Osteoblast (primary cell): Measurements from ENCODE around the gene TENM3. TPM values are rescaled to one million over a fixed set of nuclear protein-coding genes. Genes with fewer than 3 reads are reported as not detected.

Experiments used
- DNase-seq: peaks from one replicate; pipeline ENCODE4 v3.0.0; 2011; ENCODE audit warnings: low spot score, mixed read lengths; ENCODE audit not compliant: insufficient read length; ENCODE audit errors: missing footprints
- H2AFZ ChIP-seq: 2 replicates; pipeline ENCODE4 v1.6.0; 2011; ENCODE audit warnings: mild to moderate bottlenecking, low read length
- H3K27ac ChIP-seq: 2 replicates; pipeline ENCODE4 v1.5.1; 2011; ENCODE audit warnings: mild to moderate bottlenecking, low read depth, low read length, moderate library complexity
- H3K27me3 ChIP-seq: 2 replicates; pipeline ENCODE4 v1.6.0; 2012; ENCODE audit warnings: mild to moderate bottlenecking, control low read depth, inconsistent platforms, low read length, moderate library complexity; ENCODE audit not compliant: insufficient read depth
- H3K36me3 ChIP-seq: 2 replicates; pipeline ENCODE4 v1.5.1; 2011; ENCODE audit warnings: mild to moderate bottlenecking, low read length, control low read depth, moderate library complexity; ENCODE audit not compliant: insufficient read depth
- H3K4me1 ChIP-seq: 2 replicates; pipeline ENCODE4 v1.5.1; 2011; ENCODE audit warnings: mild to moderate bottlenecking, low read length, control low read depth, moderate library complexity; ENCODE audit not compliant: insufficient read depth
- H3K4me2 ChIP-seq: 2 replicates; pipeline ENCODE4 v1.6.0; 2011; ENCODE audit warnings: mild to moderate bottlenecking, low read length; ENCODE audit not compliant: insufficient read depth
- H3K4me3 ChIP-seq: fragments of 200-600 bp; sonication (generic); 3 replicates; pipeline ENCODE4 v1.5.1; 2012; ENCODE audit warnings: mild to moderate bottlenecking, low read length, inconsistent platforms; ENCODE audit not compliant: insufficient read depth
- H3K79me2 ChIP-seq: 2 replicates; pipeline ENCODE4 v1.6.0; 2012; ENCODE audit warnings: mild to moderate bottlenecking, low read length, control low read depth, inconsistent platforms; ENCODE audit not compliant: insufficient read depth
- H3K9me3 ChIP-seq: 2 replicates; pipeline ENCODE4 v1.5.1; 2011; ENCODE audit warnings: low read depth, low read length, control low read depth
- H4K20me1 ChIP-seq: 2 replicates; pipeline ENCODE4 v1.6.0; 2012; ENCODE audit warnings: mild to moderate bottlenecking, low read length, control low read depth; ENCODE audit not compliant: insufficient read depth
- CTCF ChIP-seq: IDR thresholded peaks from 2 replicates; pipeline ENCODE4 v1.5.1; 2011; ENCODE audit warnings: mild to moderate bottlenecking, low read depth, low read length, moderate library complexity; ENCODE audit errors: extremely low read depth
- total RNA-seq: library from RNA; depleted of rRNA; stranded (reverse); fragments of >200 nt; gene quantifications from 2 replicates; pipeline ENCODE4 v1.2.3, GENCODE V29; 2012

TENM3 gene
- total RNA-seq, 1 donor: 59.0 TPM

- no peak for TF ChIP-seq CTCF
- Histone ChIP-seq H3K9me3 (no peaks in the 10 kb centered on the region), H3K27me3 (no peaks in the 10 kb centered on the region), H3K4me3 (no peak overlapping the region), H3K36me3 (no peaks in the 10 kb centered on the region), H4K20me1 (no peaks in the 10 kb centered on the region), H2AFZ (no peak overlapping the region), H3K4me1 (no peaks in the 10 kb centered on the region), H3K79me2 (no peaks in the 10 kb centered on the region), H3K4me2 (no peak overlapping the region), H3K27ac (no peak overlapping the region)
- DNase-seq: no peak
Measured at GRCh38 chr4:182600856-182601255, 357.7 kb downstream of the TENM3 start.

GRCh38 chr4:182604161-182604622, 361.0 kb downstream of the TENM3 start:
- Histone ChIP-seq H3K79me2 (no peaks in the 10 kb centered on the region), H3K27ac (peak overlapping the region; percentile 57), H3K4me1 (no peaks in the 10 kb centered on the region), H3K4me3 (no peak overlapping the region), H2AFZ (no peak overlapping the region), H3K4me2 (no peak overlapping the region), H3K27me3 (no peaks in the 10 kb centered on the region), H4K20me1 (no peaks in the 10 kb centered on the region), H3K36me3 (no peaks in the 10 kb centered on the region), H3K9me3 (no peaks in the 10 kb centered on the region)
- TF ChIP-seq CTCF: no peak
- DNase-seq: peak; percentile 52

GRCh38 chr4:182604953-182605352, 361.8 kb downstream of the TENM3 start:
- DNase-seq: no peak
- Histone ChIP-seq H3K4me1 (no peaks in the 10 kb centered on the region), H3K27me3 (no peaks in the 10 kb centered on the region), H3K4me2 (no peak overlapping the region), H2AFZ (no peak overlapping the region), H3K36me3 (no peaks in the 10 kb centered on the region), H3K9me3 (no peaks in the 10 kb centered on the region), H3K27ac (peak overlapping the region; percentile 57), H3K79me2 (no peaks in the 10 kb centered on the region), H3K4me3 (no peak overlapping the region), H4K20me1 (no peaks in the 10 kb centered on the region)
- no peak for TF ChIP-seq CTCF

GRCh38 chr4:182608525-182608924, 365.3 kb downstream of the TENM3 start:
- DNase-seq: no peak
- no peaks in the 10 kb centered on the region for H3K36me3 ChIP-seq
- no peak overlapping the region for H3K27ac ChIP-seq
- no peaks in the 10 kb centered on the region for H3K4me1 ChIP-seq
- no peak for TF ChIP-seq CTCF
- no peaks in the 10 kb centered on the region for H4K20me1 ChIP-seq
- no peak overlapping the region for H3K4me3 ChIP-seq
- H3K9me3 ChIP-seq: no peaks in the 10 kb centered on the region
- H3K4me2 ChIP-seq: no peak overlapping the region
- no peaks in the 10 kb centered on the region for H3K27me3 ChIP-seq
- no peak overlapping the region for H2AFZ ChIP-seq
- no peaks in the 10 kb centered on the region for H3K79me2 ChIP-seq
